HG03439 (cell line): ENCODE data around the gene SRXN1.

Experiments
- ATAC-seq: cut with Tn5 transposase; IDR thresholded peaks from one replicate; pipeline ENCODE4 v1.9.1; 2021; ENCODE audit warnings: mild to moderate bottlenecking, moderate library complexity; ENCODE audit not compliant: unreplicated experiment

Gene SRXN1

DNA sequence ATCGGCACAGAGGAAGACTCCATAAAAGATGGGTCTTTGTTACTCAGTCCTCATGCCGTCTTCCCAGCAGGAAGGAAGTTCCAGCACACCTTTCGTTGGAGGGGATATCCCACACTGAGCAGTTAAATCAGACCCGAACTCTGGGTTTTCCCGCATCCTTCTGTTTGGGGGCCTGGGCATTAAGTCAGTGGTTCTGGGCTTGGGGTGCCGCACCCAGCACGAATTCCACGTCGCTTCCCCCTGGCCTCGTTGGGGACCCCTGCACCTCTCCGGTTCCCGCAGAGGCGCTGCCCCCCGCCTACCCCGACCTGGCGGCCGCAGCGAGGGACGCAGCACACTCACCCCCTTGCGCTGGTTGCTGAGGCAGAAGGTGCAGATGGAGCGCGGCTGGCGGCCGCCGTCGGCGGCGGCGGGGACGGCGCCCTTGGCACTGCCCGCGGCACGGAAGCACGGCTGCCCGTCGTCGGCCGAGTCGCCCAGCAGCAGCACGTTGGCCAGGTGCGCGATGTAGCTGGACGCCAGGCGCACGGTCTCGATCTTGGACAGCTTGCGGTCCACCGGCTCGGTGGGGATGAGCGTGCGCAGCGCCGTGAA is 43.5 kb downstream of the SRXN1 start:
- ATAC-seq, result no peak

GRCh38 chr20:608970-609369 is 44.0 kb downstream of the SRXN1 start:
- no peak for ATAC-seq

- no peak for ATAC-seq
Measured at GRCh38 chr20:607476-607875, 45.5 kb downstream of the SRXN1 start.

DNA sequence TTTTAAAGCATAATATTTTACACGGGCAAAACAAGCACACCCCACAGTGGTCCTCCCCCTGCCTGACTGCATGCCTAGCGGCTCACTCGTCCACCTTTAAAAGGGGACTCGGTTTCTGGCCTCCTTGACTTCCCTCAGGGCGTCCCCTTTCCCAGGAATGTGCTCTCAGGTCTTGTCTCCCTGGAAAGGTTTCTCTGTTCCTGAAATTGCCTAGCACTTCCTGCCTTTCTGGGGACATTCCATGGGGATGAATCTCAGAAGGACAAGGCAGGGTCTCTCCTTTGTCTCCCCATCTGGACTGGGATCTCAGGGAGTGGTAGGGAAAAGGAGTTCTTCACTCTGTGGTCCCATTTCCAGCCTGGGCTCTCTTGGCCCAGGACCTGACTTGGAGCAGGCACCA is 47.8 kb downstream of the SRXN1 start:
- ATAC-seq, result no peak

DNA sequence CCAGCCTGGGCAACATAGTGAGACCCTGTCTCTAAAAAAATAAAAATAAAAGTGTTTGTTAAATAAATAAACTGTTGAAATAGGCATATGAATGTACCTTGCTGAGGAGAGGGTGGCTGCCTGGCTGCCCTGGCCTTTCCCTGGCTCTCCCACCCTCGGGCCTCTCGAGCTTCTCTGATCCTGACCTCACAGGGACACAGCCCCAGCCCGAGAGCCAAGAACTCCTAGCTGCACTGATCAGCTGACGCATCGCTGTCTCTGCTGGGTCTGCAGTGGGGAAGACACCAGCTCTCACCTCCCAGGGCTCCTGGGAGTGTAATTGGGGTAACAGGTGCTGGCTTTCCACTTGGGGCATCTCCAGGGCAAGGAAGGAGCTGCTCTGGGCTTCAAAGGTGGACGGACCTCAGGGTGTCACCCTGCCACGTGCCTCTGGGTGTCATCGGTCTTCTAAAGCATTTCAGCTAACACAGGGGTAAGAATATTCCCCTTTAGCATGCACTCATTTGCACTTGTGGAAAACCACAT is 49.8 kb downstream of the SRXN1 start:
- no peak for ATAC-seq

GRCh38 chr20:602111-602970 is 50.7 kb downstream of the SRXN1 start:
- ATAC-seq, result no peak

GRCh38 chr20:600736-601135 is 52.3 kb downstream of the SRXN1 start:
- no peak for ATAC-seq

DNA sequence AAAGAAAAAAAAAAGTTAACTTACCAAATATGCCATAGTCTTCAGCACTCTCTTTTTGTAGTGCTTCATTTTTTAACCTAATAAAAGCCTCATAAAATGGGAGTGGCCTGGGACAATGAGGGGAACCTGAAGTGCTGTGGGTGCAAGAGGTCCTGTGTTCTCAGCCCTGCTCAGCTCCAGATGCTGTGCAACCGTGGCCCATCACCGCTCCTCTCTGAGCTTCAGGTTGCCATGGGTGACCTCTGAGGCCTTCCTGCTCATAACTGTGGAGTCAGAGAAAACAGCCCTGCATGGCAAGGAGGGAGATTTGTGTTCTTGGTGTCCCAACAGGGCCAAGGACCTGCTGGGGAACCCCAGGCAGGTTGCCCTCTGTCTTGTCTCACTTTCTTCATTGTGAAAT is 52.9 kb downstream of the SRXN1 start:
- ATAC-seq, result no peak

DNA sequence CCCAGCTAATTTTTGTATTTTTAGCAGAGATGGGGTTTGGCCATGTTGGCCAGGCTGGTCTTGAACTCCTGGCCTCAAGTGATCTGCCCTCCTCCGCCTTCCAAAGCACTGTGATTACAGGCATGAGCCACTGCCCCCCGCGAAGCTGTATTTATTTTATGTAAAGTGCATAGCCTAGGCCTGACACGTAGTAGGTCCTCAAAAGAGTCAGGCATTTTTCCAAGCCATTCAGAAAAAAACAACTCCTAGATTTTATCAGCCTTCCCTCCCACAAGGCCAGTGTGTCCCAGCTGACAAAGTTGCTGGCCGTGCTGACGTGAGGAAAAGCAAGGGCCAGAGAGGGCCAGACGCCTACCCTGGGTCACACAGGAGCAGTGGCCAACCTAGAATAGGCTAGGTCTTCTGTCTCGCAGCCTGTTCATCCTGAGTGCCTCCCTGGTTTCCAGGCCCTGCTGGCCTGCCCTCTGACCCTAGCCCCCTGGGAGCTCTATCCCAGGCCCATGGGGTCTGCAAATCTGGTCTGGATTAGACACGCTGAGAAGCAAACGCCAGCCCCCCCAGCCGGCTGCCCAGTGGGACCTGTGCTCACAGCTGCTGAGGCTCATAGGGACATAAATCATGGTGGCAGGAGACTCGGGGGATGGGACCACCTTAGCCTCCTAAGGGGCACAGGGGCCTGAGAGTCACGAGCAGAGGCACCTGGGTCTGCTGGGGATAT is 54.7 kb downstream of the SRXN1 start:
- ATAC-seq, result no peak

- ATAC-seq, result no peak
Measured at GRCh38 chr20:597560-597959, 55.4 kb downstream of the SRXN1 start.
